SK-N-SH treated with all-trans-retinoic acid at 6 μM for 48 hours (cell line): ENCODE measurements around the gene POLR3G.

Experiments
- ATAC-seq: fragments of 200-7000 bp; cut with Tn5 transposase; 3 replicates; pipeline ENCODE4 v1.9.1; 2020; ENCODE audit warnings: mild to moderate bottlenecking, moderate library complexity
- ARNTL ChIP-seq: fragments of 450-650 bp; formaldehyde crosslinking; IDR thresholded peaks from 2 replicates; pipeline ENCODE4 v1.5.0; 2020; ENCODE audit warnings: low read depth, mild to moderate bottlenecking, moderate library complexity, borderline replicate concordance
- BACH2 ChIP-seq: fragments of 250-450 bp; sonication (Bioruptor Pico); IDR thresholded peaks from 2 replicates; pipeline ENCODE4 v1.9.0; 2021; ENCODE audit warnings: mild to moderate bottlenecking, borderline replicate concordance
- CSDC2 ChIP-seq: fragments of 250-450 bp; sonication (Bioruptor Pico); IDR thresholded peaks from 2 replicates; pipeline ENCODE4 v1.5.0; 2020; ENCODE audit warnings: mild to moderate bottlenecking, moderate library complexity
- ESRRG ChIP-seq: fragments of 250-450 bp; sonication (Bioruptor Pico); IDR thresholded peaks from 2 replicates; pipeline ENCODE4 v1.6.1; 2021; ENCODE audit warnings: mild to moderate bottlenecking
- GLIS3 ChIP-seq: fragments of 250-450 bp; sonication (Bioruptor Pico); IDR thresholded peaks from 2 replicates; pipeline ENCODE4 v1.5.0; 2020; ENCODE audit warnings: mild to moderate bottlenecking, moderate library complexity
- ISL1 ChIP-seq: fragments of 250-450 bp; sonication (Bioruptor Pico); IDR thresholded peaks from 2 replicates; pipeline ENCODE4 v2.1.2; 2022; ENCODE audit warnings: mild to moderate bottlenecking, moderate library complexity
- OSR1 ChIP-seq: fragments of 250-450 bp; sonication (Bioruptor Pico); IDR thresholded peaks from 2 replicates; pipeline ENCODE4 v1.8.0; 2022; ENCODE audit warnings: moderate library complexity, mild to moderate bottlenecking, inconsistent platforms
- PPARA ChIP-seq: fragments of 250-450 bp; sonication (Bioruptor Pico); IDR thresholded peaks from 2 replicates; pipeline ENCODE4 v1.5.0; 2020; ENCODE audit warnings: mild to moderate bottlenecking, borderline replicate concordance
- RARB ChIP-seq: fragments of 250-450 bp; sonication (Bioruptor Pico); IDR thresholded peaks from 2 replicates; pipeline ENCODE4 v1.8.0; 2021; ENCODE audit warnings: mild to moderate bottlenecking, moderate library complexity
- SNAI2 ChIP-seq: fragments of 250-450 bp; sonication (Bioruptor Pico); IDR thresholded peaks from 2 replicates; pipeline ENCODE4 v1.5.0; 2020; ENCODE audit warnings: mild to moderate bottlenecking, moderate library complexity
- TCF4 ChIP-seq: fragments of 250-450 bp; sonication (Bioruptor Pico); IDR thresholded peaks from 2 replicates; pipeline ENCODE4 v1.8.0; 2021; ENCODE audit warnings: mild to moderate bottlenecking, moderate library complexity, borderline replicate concordance
- TOX ChIP-seq: fragments of 250-450 bp; sonication (Bioruptor Pico); IDR thresholded peaks from 2 replicates; pipeline ENCODE4 v1.8.0; 2021; ENCODE audit warnings: mild to moderate bottlenecking, moderate library complexity, borderline replicate concordance
- ZC3H10 ChIP-seq: fragments of 250-450 bp; sonication (Bioruptor Pico); IDR thresholded peaks from 2 replicates; pipeline ENCODE4 v1.5.1; 2021; ENCODE audit warnings: mild to moderate bottlenecking, moderate library complexity
- ZFP3 ChIP-seq: fragments of 250-450 bp; sonication (Bioruptor Pico); IDR thresholded peaks from 2 replicates; pipeline ENCODE4 v1.5.0; 2020; ENCODE audit warnings: mild to moderate bottlenecking, moderate library complexity
- ZFP30 ChIP-seq: fragments of 450-650 bp; formaldehyde crosslinking; IDR thresholded peaks from 2 replicates; pipeline ENCODE4 v1.5.0; 2022; ENCODE audit warnings: mild to moderate bottlenecking, moderate library complexity
- ZNF565 ChIP-seq: fragments of 450-650 bp; formaldehyde crosslinking; conservative IDR thresholded peaks from 2 replicates; pipeline ENCODE4 v1.5.0; 2020; ENCODE audit warnings: low read depth, mild to moderate bottlenecking, moderate library complexity
- ZNF70 ChIP-seq: fragments of 450-650 bp; formaldehyde crosslinking; IDR thresholded peaks from 2 replicates; pipeline ENCODE4 v1.5.0; 2020; ENCODE audit warnings: mild to moderate bottlenecking, moderate library complexity
- ZNF8 ChIP-seq: fragments of 450-650 bp; formaldehyde crosslinking; IDR thresholded peaks from 2 replicates; pipeline ENCODE4 v1.5.0; 2020; ENCODE audit warnings: mild to moderate bottlenecking, moderate library complexity
- TF ChIP-seq, protein P1 (sequence below): fragments of 250-450 bp; sonication (Bioruptor Pico); IDR thresholded peaks from 2 replicates; pipeline ENCODE4 v1.5.1; 2020; ENCODE audit warnings: low read depth, mild to moderate bottlenecking, moderate library complexity
- TF ChIP-seq, protein P2 (sequence below): fragments of 250-450 bp; sonication (Bioruptor Pico); IDR thresholded peaks from 2 replicates; pipeline ENCODE4 v1.5.1; 2021; ENCODE audit warnings: mild to moderate bottlenecking, moderate library complexity
- TF ChIP-seq, protein P3 (sequence below): fragments of 250-450 bp; sonication (Bioruptor Pico); IDR thresholded peaks from 2 replicates; pipeline ENCODE4 v1.5.0; 2020; ENCODE audit warnings: mild to moderate bottlenecking, moderate library complexity

Gene POLR3G

DNA sequence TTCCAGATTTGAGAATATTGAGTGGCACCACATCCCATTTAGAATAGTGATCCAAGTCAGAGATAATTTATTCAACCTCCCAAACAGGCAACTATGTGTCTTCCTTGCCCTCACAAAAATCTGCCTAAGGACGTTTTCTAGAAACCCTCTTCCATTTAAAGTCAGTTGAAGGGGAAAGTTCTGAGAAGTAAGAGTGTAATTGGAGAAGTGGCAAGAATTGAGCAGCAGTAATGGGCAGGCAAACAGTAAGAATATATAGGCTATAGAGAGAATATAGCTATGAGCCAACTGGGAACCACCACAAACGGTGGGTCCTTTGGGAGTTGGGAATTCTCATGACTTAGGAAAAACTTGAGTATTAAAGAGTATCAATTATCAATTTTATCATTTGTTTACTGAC lies 34.0 kb upstream of the POLR3G start:
- ATAC-seq = peak; percentile 57; the same call in 2 of the 3 replicates
- no peak for TF ChIP-seq ZFP30 (CRISPR knock-in tag)
- no peak for TF ChIP-seq PPARA
- TF ChIP-seq ISL1 (CRISPR knock-in tag) = no peak
- no peak for TF ChIP-seq ARNTL (CRISPR knock-in tag)
- TF ChIP-seq, protein P1, sequence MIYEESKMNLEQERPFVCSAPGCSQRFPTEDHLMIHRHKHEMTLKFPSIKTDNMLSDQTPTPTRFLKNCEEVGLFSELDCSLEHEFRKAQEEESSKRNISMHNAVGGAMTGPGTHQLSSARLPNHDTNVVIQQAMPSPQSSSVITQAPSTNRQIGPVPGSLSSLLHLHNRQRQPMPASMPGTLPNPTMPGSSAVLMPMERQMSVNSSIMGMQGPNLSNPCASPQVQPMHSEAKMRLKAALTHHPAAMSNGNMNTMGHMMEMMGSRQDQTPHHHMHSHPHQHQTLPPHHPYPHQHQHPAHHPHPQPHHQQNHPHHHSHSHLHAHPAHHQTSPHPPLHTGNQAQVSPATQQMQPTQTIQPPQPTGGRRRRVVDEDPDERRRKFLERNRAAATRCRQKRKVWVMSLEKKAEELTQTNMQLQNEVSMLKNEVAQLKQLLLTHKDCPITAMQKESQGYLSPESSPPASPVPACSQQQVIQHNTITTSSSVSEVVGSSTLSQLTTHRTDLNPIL = no peak
- TF ChIP-seq, protein P2, sequence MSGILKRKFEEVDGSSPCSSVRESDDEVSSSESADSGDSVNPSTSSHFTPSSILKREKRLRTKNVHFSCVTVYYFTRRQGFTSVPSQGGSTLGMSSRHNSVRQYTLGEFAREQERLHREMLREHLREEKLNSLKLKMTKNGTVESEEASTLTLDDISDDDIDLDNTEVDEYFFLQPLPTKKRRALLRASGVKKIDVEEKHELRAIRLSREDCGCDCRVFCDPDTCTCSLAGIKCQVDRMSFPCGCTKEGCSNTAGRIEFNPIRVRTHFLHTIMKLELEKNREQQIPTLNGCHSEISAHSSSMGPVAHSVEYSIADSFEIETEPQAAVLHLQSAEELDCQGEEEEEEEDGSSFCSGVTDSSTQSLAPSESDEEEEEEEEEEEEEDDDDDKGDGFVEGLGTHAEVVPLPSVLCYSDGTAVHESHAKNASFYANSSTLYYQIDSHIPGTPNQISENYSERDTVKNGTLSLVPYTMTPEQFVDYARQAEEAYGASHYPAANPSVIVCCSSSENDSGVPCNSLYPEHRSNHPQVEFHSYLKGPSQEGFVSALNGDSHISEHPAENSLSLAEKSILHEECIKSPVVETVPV (CRISPR knock-in tag) = no peak

DNA sequence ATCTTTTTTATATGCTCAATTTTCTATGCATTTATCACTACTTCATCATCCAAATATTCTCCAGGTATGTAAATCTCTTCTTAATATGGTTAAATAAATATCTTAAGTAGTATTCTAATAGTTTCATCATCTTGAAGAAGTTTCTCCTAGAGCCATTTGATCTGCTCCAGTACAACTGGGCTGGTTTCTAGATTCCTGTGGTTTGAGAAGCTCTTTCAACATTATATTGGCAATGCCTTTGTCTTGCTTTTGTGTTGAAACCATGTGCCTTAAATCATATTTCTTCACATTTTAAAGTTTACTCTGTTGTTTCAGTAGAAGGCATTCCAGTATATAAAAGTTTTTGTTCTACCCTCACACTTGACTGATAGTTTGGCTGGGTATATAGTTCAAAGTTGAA lies 27.7 kb upstream of the POLR3G start:
- ATAC-seq = no peak
- TF ChIP-seq ARNTL (CRISPR knock-in tag) (no peak), ZFP30 (CRISPR knock-in tag) (no peak), CSDC2 (no peak), ESRRG (CRISPR knock-in tag) (no peak), TCF4 (CRISPR knock-in tag) (no peak), BACH2 (CRISPR knock-in tag) (no peak), GLIS3 (no peak), TOX (CRISPR knock-in tag) (no peak), OSR1 (CRISPR knock-in tag) (no peak), ZNF8 (CRISPR knock-in tag) (no peak), ISL1 (CRISPR knock-in tag) (no peak), ZFP3 (CRISPR knock-in tag) (no peak), PPARA (no peak), ZNF565 (CRISPR knock-in tag) (no peak), ZC3H10 (CRISPR knock-in tag) (no peak), RARB (no peak)
- TF ChIP-seq, protein P2 (CRISPR knock-in tag) = no peak
- TF ChIP-seq, protein P1 = no peak
- TF ChIP-seq, protein P3, sequence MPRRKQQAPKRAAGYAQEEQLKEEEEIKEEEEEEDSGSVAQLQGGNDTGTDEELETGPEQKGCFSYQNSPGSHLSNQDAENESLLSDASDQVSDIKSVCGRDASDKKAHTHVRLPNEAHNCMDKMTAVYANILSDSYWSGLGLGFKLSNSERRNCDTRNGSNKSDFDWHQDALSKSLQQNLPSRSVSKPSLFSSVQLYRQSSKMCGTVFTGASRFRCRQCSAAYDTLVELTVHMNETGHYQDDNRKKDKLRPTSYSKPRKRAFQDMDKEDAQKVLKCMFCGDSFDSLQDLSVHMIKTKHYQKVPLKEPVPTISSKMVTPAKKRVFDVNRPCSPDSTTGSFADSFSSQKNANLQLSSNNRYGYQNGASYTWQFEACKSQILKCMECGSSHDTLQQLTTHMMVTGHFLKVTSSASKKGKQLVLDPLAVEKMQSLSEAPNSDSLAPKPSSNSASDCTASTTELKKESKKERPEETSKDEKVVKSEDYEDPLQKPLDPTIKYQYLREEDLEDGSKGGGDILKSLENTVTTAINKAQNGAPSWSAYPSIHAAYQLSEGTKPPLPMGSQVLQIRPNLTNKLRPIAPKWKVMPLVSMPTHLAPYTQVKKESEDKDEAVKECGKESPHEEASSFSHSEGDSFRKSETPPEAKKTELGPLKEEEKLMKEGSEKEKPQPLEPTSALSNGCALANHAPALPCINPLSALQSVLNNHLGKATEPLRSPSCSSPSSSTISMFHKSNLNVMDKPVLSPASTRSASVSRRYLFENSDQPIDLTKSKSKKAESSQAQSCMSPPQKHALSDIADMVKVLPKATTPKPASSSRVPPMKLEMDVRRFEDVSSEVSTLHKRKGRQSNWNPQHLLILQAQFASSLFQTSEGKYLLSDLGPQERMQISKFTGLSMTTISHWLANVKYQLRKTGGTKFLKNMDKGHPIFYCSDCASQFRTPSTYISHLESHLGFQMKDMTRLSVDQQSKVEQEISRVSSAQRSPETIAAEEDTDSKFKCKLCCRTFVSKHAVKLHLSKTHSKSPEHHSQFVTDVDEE (CRISPR knock-in tag) = no peak

DNA sequence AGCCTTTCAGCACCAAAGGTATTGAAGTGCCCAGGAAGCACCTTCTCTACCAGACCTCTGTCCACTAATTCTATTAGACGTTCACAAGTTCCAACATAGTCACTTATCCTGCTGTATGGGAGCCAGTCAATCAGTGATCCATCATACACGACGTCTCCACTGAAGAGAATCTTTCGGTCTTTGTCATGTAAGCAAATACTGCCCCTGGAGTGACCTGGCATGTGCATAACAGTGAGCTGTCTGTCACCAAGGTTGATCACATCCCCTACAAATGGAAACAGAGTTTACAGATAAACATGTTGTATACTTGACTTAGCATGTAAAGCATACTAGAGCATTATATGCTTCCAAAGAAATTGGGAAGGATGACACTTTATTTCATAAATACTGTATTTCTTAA lies 13.4 kb upstream of the POLR3G start:
- TF ChIP-seq ZNF565 (CRISPR knock-in tag) (no peak), ESRRG (CRISPR knock-in tag) (no peak), ZNF70 (CRISPR knock-in tag) (no peak), SNAI2 (CRISPR knock-in tag) (no peak)
- ATAC-seq = no peak

DNA sequence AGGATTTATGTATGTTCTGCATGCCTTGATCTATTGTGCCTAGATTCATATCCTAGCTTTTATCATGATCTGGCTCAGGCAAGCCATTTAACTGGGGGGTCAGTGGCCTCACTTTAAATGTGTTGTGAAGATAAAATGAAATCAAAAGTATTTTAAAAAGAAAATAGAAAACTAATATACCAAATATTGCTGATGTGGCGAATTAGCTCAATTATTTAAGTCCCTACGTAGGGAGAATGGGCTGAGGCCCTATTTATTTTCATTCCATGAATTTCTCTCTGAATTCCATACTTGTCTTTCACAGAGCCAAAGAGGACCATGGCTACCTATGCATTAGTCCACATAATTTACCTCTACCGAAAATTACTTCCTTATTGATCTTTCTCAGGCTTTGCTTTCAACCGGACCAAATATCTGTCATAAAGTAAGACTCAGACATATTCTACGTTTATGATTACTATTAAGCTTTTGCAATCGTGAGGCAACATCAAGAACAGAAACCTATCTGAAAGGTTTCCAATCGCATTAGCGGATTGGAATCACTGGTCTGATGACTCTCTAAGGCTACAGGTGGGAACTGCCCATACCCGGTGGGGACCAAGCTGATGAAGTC lies 1.8 kb upstream of the POLR3G start:
- TF ChIP-seq ZNF8 (CRISPR knock-in tag) = no peak
- TF ChIP-seq, protein P3 (CRISPR knock-in tag) = no peak
- TF ChIP-seq RARB = no peak
- no peak for TF ChIP-seq ARNTL (CRISPR knock-in tag)
- ATAC-seq = no peak; the same call in 2 of the 3 replicates
